ENCODE measurements around the gene OPTC.
A peak's percentile ranks its signal among the peaks of the same experiment; 100 is the strongest.

Gene OPTC

DNA sequence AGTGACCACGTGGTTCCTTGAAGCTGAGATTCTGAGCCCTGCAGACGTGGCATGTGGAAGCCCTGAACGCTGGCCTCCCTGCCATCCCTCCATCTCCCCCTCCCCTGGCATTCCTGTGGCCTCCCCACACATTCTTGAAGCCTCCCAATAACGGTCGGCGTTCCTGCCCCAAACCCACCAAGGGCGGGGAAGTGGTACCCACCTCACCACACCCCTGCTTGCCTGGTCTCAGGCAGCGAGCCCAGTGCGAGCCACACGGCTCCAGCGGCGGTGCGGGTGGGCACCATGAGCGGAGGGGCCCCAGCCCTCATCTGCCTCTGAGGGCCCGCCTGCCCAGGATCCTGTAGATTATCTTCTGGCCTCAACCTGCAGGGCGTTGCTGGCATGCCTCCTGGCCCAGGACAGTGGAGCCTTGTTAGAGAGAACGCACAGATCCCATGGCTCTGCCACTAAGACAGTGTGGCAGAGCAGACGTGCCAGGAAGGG is 38.9 kb upstream of the OPTC start:
- Histone ChIP-seq H3K27me3 (ENCODE audit: control insufficient read depth, insufficient read depth, low read length) (no peaks in the 10 kb centered on the region), H3K4me3 (ENCODE audit: low read depth, low read length) (no peak overlapping the region), H3K36me3 (ENCODE audit: control insufficient read depth, insufficient read depth, low read length) (no peaks in the 10 kb centered on the region), H3K4me1 (ENCODE audit: control insufficient read depth, insufficient read depth, low read length) (peaks cover 12% of the 10 kb centered on the region), H3K9ac (ENCODE audit: low read length) (no peak overlapping the region), H3K27ac (ENCODE audit: low read depth, low read length) (no peak overlapping the region), H3K9me3 (ENCODE audit: control insufficient read depth, insufficient read depth, low read depth, low read length) (no peaks in the 10 kb centered on the region)

DNA sequence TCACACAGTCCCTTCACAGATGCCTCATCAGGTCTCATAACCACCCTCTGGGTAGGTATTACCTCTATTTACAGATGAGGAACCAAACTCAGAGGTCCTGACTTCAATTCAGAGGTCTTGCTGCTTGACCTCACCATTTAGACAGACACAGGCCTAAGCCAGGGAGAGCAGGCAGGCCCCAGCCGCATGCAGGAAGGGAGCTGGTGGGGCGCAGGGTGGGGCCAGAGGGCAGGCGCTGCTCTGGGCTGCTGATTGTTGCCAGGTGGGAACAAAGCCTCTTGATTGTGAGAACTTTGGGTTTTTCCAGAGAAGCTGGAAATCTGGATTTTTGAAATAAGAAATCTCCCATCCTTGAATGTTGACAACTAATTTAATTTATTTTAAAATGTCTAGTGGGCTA is 38.2 kb upstream of the OPTC start:
- Histone ChIP-seq H3K4me3 (ENCODE audit: low read depth, low read length) (no peak overlapping the region), H3K27ac (ENCODE audit: low read depth, low read length) (no peak overlapping the region), H3K4me1 (ENCODE audit: control insufficient read depth, insufficient read depth, low read length) (peaks cover 6% of the 10 kb centered on the region), H3K36me3 (ENCODE audit: control insufficient read depth, insufficient read depth, low read length) (no peaks in the 10 kb centered on the region), H3K9me3 (ENCODE audit: control insufficient read depth, insufficient read depth, low read depth, low read length) (no peaks in the 10 kb centered on the region), H3K27me3 (ENCODE audit: control insufficient read depth, insufficient read depth, low read length) (no peaks in the 10 kb centered on the region), H3K9ac (ENCODE audit: low read length) (no peak overlapping the region)

DNA sequence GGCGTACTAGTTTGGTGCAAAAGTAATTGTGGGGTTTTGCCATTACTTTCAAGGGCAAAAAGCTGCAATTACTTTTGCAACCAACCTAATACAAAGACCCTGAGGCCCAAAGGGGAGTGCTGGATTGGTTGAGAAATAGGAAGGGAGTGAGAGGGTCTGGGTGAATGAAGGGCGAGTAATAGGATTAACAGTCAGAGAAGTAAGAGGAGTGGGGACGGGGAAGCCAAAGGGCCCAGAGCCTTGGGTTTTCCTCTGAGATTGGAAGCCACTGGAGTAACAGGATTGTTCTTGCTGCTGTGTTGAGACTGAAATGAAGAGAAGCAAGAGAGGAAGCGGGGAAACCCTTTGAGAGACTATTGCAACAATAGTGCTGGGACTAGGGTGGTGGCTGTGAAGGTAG is 37.4 kb upstream of the OPTC start:
- no peaks in the 10 kb centered on the region for H3K27me3 ChIP-seq (ENCODE audit: control insufficient read depth, insufficient read depth, low read length)
- H3K27ac ChIP-seq (ENCODE audit: low read depth, low read length) = no peak overlapping the region
- H3K9me3 ChIP-seq (ENCODE audit: control insufficient read depth, insufficient read depth, low read depth, low read length) = no peaks in the 10 kb centered on the region
- H3K36me3 ChIP-seq (ENCODE audit: control insufficient read depth, insufficient read depth, low read length) = no peaks in the 10 kb centered on the region
- H3K4me3 ChIP-seq (ENCODE audit: low read depth, low read length) = no peak overlapping the region
- H3K4me1 ChIP-seq (ENCODE audit: control insufficient read depth, insufficient read depth, low read length) = peaks cover 6% of the 10 kb centered on the region
- no peak overlapping the region for H3K9ac ChIP-seq (ENCODE audit: low read length)

DNA sequence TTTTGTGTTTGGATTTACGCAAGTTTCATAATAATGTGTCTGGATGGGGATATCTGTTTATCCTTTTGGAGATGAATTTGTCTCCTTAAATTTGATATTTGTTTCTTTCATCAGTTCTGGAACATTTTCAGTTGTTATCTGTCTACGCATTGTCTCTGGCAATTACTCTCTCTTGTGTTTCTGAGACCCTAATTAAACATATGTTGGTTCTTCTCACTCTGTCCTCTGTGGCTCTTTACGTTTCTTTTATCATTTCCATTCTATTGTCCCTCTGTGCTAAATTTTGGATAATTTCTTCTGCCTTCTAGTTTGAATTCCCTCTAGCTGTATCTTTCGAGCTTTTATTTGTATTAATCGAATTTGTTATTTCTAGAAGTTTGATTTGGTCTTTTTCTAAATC is 35.9 kb upstream of the OPTC start:
- H3K9me3 ChIP-seq (ENCODE audit: control insufficient read depth, insufficient read depth, low read depth, low read length) = no peaks in the 10 kb centered on the region
- H3K27me3 ChIP-seq (ENCODE audit: control insufficient read depth, insufficient read depth, low read length) = no peaks in the 10 kb centered on the region
- peaks cover 6% of the 10 kb centered on the region for H3K4me1 ChIP-seq (ENCODE audit: control insufficient read depth, insufficient read depth, low read length)
- no peak overlapping the region for H3K9ac ChIP-seq (ENCODE audit: low read length)
- H3K4me3 ChIP-seq (ENCODE audit: low read depth, low read length) = no peak overlapping the region
- no peaks in the 10 kb centered on the region for H3K36me3 ChIP-seq (ENCODE audit: control insufficient read depth, insufficient read depth, low read length)
- no peak overlapping the region for H3K27ac ChIP-seq (ENCODE audit: low read depth, low read length)

DNA sequence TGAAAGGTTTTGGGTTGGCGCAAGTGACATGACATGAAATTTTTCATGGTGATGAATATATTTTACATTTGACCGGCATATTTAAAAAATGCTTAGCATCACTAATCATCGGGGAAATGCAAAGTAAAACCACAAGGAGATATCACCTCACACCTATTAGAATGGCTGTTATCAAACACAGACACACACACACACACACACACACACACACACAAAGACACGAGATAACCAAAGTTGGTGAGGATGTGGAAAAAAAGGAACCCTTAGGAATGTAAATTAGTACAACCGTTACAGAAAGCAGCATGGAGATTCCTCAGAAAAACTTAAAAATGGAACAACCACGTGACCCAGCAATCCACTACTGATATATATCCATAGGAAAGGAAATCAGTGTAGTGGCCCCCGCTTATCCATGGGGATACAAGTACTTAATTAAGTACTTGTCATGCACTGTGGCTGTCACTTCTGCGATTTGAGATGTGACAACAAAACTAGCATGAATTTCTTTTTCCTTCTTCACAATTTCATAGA is 34.2 kb upstream of the OPTC start:
- Histone ChIP-seq H3K27me3 (ENCODE audit: control insufficient read depth, insufficient read depth, low read length) (no peaks in the 10 kb centered on the region), H3K4me3 (ENCODE audit: low read depth, low read length) (no peak overlapping the region), H3K36me3 (ENCODE audit: control insufficient read depth, insufficient read depth, low read length) (no peaks in the 10 kb centered on the region), H3K4me1 (ENCODE audit: control insufficient read depth, insufficient read depth, low read length) (peaks cover 17% of the 10 kb centered on the region), H3K9ac (ENCODE audit: low read length) (no peak overlapping the region), H3K27ac (ENCODE audit: low read depth, low read length) (no peak overlapping the region), H3K9me3 (ENCODE audit: control insufficient read depth, insufficient read depth, low read depth, low read length) (no peaks in the 10 kb centered on the region)

DNA sequence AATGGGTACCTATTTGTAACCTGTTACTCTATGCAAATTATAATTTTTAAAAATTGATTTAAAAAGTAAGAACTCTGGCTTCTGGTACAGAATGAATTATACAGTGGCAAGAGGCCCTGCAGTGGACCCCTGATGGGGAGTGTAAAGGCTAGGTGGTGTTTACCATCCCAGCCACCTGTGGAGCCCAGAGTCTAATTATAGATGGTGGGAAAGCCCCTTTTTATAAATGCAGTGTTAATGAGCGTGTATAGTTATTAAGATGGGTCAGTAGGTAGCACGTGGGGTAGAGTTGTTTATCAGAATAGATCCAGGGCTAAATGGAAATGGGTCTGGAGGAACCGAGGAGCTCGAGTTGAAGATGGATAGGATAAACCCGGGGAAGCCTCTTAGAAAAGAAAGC is 32.2 kb upstream of the OPTC start:
- H3K27ac ChIP-seq (ENCODE audit: low read depth, low read length) = no peak overlapping the region
- no peak overlapping the region for H3K9ac ChIP-seq (ENCODE audit: low read length)
- H3K4me1 ChIP-seq (ENCODE audit: control insufficient read depth, insufficient read depth, low read length) = peaks cover 31% of the 10 kb centered on the region
- H3K27me3 ChIP-seq (ENCODE audit: control insufficient read depth, insufficient read depth, low read length) = no peaks in the 10 kb centered on the region
- no peak overlapping the region for H3K4me3 ChIP-seq (ENCODE audit: low read depth, low read length)
- H3K9me3 ChIP-seq (ENCODE audit: control insufficient read depth, insufficient read depth, low read depth, low read length) = no peaks in the 10 kb centered on the region
- no peaks in the 10 kb centered on the region for H3K36me3 ChIP-seq (ENCODE audit: control insufficient read depth, insufficient read depth, low read length)

DNA sequence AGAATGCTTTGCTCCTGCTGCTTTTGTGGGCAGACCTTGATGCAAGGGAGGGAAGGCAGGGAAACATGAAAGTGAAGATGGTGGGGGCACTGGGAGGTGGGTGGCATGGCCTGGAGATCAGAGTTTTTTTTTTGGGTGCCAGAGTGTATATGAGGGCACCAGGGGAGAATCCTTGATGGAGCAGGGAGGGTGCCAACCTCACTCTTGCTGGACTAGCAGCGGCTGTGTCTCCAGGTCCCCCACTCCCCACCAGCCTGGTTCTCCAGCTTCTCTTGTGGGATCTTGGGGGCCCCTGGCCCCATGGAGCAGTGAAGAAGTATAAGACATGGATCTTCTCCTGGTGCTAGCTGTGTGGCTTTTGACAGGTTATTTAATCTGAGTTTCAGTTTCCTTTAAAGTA is 31.8 kb upstream of the OPTC start:
- Histone ChIP-seq H3K27ac (ENCODE audit: low read depth, low read length) (no peak overlapping the region), H3K27me3 (ENCODE audit: control insufficient read depth, insufficient read depth, low read length) (no peaks in the 10 kb centered on the region), H3K9ac (ENCODE audit: low read length) (no peak overlapping the region), H3K4me3 (ENCODE audit: low read depth, low read length) (no peak overlapping the region), H3K36me3 (ENCODE audit: control insufficient read depth, insufficient read depth, low read length) (no peaks in the 10 kb centered on the region), H3K9me3 (ENCODE audit: control insufficient read depth, insufficient read depth, low read depth, low read length) (no peaks in the 10 kb centered on the region), H3K4me1 (ENCODE audit: control insufficient read depth, insufficient read depth, low read length) (peaks cover 33% of the 10 kb centered on the region)

DNA sequence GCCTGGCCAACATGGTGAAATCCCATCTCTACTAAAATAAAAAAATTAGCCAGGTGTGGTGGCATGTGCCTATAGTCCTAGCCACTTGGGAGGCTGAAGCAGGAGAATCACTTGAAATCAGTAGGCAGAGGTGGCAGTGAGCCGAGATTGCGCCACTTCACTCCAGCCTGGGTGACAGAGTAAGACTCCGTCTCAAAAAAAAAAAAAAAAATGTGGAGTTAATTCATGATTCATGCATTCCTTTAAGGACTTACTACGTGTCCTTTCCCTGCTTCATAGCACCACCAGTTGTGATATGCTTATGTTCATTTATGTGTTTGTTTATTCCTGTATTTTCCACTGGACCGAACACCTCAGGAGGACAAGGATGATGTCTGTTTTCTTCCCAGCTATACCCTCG is 31.1 kb upstream of the OPTC start:
- no peak overlapping the region for H3K27ac ChIP-seq (ENCODE audit: low read depth, low read length)
- H3K9me3 ChIP-seq (ENCODE audit: control insufficient read depth, insufficient read depth, low read depth, low read length) = no peaks in the 10 kb centered on the region
- peaks cover 33% of the 10 kb centered on the region for H3K4me1 ChIP-seq (ENCODE audit: control insufficient read depth, insufficient read depth, low read length)
- H3K9ac ChIP-seq (ENCODE audit: low read length) = no peak overlapping the region
- no peak overlapping the region for H3K4me3 ChIP-seq (ENCODE audit: low read depth, low read length)
- H3K36me3 ChIP-seq (ENCODE audit: control insufficient read depth, insufficient read depth, low read length) = no peaks in the 10 kb centered on the region
- H3K27me3 ChIP-seq (ENCODE audit: control insufficient read depth, insufficient read depth, low read length) = no peaks in the 10 kb centered on the region

DNA sequence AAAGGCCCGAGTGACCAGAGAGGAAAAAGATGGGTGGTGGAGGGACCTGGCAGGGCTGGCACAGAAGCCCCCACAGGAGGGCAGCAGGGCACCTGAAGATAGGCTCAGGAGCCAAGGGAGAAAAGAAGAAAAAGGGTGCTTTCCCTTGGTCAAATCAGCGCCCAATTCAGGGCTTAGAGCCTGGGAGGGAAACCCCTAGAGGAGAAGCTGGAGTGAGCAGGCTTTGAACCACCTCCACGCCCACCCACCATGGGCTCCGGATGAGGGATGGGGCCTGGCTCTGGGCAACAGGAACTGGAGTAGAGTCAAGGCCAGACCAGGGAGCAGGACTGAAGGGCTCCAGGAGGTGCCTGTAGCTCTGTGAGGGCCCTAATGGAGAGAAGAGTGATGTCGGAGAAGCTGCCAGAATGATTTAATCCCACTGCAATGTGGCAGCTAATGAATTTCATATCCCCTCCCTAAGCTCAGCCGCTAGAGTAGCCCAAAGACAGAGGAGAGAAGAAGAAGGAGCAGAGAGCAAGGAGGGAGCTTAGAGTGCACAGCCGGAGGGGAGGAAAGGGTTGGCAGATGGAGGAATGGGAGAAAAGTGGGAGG is 30.4 kb upstream of the OPTC start:
- Histone ChIP-seq H3K4me3 (ENCODE audit: low read depth, low read length) (peak overlapping the region; percentile 8; the same call in 1 of the 2 replicates), H3K9me3 (ENCODE audit: control insufficient read depth, insufficient read depth, low read depth, low read length) (no peaks in the 10 kb centered on the region), H3K27ac (ENCODE audit: low read depth, low read length) (no peak overlapping the region), H3K9ac (ENCODE audit: low read length) (no peak overlapping the region), H3K36me3 (ENCODE audit: control insufficient read depth, insufficient read depth, low read length) (no peaks in the 10 kb centered on the region), H3K4me1 (ENCODE audit: control insufficient read depth, insufficient read depth, low read length) (peaks cover 33% of the 10 kb centered on the region), H3K27me3 (ENCODE audit: control insufficient read depth, insufficient read depth, low read length) (no peaks in the 10 kb centered on the region)

DNA sequence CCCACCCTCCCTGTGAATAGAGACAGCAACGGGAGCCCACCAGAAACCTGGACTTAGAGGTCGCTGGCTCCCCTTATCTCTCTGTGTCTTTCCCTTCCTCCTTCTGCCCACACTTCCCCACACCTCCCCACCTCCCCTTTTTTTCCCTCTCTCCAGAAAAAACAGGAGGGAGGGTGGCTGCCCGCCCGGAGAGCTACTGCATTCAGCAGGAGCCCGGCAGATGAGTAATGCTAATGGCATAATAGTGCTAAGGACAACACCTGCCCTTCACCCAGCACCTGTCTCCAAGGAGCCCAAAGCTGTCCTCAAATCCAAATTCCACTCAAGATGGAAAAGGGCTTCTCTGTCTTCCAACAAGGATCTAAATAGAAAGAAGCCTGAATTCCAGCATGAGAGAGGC is 29.7 kb upstream of the OPTC start:
- peak overlapping the region; percentile 8; the same call in 1 of the 2 replicates for H3K4me3 ChIP-seq (ENCODE audit: low read depth, low read length)
- no peak overlapping the region for H3K27ac ChIP-seq (ENCODE audit: low read depth, low read length)
- H3K9me3 ChIP-seq (ENCODE audit: control insufficient read depth, insufficient read depth, low read depth, low read length) = no peaks in the 10 kb centered on the region
- no peak overlapping the region for H3K9ac ChIP-seq (ENCODE audit: low read length)
- no peaks in the 10 kb centered on the region for H3K27me3 ChIP-seq (ENCODE audit: control insufficient read depth, insufficient read depth, low read length)
- peaks cover 33% of the 10 kb centered on the region for H3K4me1 ChIP-seq (ENCODE audit: control insufficient read depth, insufficient read depth, low read length)
- no peaks in the 10 kb centered on the region for H3K36me3 ChIP-seq (ENCODE audit: control insufficient read depth, insufficient read depth, low read length)

DNA sequence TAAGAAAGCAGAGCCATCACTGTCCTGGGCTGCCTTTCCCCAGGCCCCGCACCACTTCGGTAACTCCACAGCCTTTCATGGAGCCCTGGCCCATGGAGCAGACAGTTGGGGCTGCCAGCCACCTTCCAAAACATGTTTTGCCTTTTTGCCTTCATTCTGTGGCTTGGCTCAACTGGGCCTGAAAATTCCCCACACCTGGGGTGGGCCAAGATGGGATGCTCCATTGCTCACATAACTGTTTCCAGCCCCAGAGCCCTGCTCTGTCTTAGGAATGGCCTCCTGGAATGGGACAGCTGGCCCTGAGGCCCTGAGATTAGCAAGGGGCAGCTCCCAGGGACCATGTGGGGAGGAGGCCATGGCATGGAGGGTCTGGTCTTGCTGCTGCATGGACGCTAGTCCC is 29.2 kb upstream of the OPTC start:
- H3K4me1 ChIP-seq (ENCODE audit: control insufficient read depth, insufficient read depth, low read length) = peaks cover 33% of the 10 kb centered on the region
- H3K27me3 ChIP-seq (ENCODE audit: control insufficient read depth, insufficient read depth, low read length) = no peaks in the 10 kb centered on the region
- H3K4me3 ChIP-seq (ENCODE audit: low read depth, low read length) = no peak overlapping the region
- H3K9ac ChIP-seq (ENCODE audit: low read length) = no peak overlapping the region
- no peaks in the 10 kb centered on the region for H3K9me3 ChIP-seq (ENCODE audit: control insufficient read depth, insufficient read depth, low read depth, low read length)
- no peak overlapping the region for H3K27ac ChIP-seq (ENCODE audit: low read depth, low read length)
- H3K36me3 ChIP-seq (ENCODE audit: control insufficient read depth, insufficient read depth, low read length) = no peaks in the 10 kb centered on the region
